ENCODE measurements around the gene PHF21A.
A peak's percentile ranks its signal among the peaks of the same experiment; 100 is the strongest.

Gene PHF21A

DNA sequence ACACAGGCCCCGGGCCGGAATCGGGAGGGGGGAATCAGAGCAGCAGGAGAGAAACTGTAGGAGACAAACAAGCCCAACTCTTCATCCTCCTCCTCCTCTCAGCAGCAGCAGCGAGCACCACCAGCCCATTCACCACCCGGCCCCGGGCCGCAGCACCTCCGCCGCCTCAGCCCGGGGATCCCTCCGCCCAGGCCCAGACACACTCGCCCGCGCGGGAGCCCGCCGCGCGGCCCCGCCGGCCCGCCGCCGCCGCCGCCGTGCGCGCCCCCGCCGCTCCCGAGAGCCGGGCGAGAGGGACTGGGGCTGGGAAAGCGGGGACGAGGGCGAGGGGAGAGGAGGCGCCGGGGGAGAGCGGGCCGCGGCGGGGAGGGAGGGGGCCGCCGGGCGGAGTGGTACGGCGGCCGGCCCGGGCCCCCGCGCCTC lies at the start of gene PHF21A:
Gene PHF21A, minus strand, starts transcription at position 154 of the 423 bp plus-strand sequence. CDS start 37,235 bp downstream, outside the sequence.
- no peak for DNase-seq

GRCh38 chr11:46170797-46171196 lies 49.5 kb upstream of the PHF21A start:
- no peak for DNase-seq

DNA sequence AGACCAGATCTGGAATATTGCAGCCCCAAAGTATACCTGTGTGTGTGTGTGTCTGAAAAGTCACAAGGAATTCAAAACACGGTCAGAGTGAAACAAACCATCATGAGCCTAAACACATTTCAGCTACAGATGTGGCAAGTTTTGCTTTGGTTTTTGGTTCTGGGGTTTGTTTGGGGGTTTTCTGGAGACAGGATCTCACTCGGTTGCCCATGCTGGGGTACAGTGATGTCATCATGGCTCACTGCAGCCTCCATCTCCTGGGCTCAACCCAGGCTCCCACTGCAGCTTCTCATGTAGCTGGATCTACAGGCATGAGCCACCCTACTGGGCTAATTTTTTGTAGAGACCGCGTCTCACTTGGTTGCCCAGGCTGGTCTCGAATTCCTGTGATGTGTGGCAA lies 41.4 kb upstream of the PHF21A start:
- DNase-seq = no peak

DNA sequence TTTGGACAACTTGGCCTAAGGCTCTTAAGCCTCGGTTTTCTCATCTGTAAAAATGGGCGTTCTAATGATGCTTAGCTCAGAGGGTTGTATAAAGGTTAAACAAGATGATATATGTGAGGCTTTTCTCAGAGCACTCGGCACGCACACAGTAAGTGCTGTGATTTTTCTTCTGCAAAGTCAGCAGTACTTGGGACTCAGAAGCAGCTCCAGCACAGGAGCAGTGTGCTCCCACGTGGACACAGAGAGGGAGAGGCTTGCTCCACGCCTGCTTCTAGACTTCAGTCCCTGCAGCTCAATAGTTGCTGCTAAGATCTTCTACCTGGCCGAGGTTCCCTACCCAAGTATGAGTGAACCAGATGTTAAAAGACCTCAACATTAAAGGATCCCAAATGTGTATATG lies 39.9 kb upstream of the PHF21A start:
- DNase-seq = no peak

DNA sequence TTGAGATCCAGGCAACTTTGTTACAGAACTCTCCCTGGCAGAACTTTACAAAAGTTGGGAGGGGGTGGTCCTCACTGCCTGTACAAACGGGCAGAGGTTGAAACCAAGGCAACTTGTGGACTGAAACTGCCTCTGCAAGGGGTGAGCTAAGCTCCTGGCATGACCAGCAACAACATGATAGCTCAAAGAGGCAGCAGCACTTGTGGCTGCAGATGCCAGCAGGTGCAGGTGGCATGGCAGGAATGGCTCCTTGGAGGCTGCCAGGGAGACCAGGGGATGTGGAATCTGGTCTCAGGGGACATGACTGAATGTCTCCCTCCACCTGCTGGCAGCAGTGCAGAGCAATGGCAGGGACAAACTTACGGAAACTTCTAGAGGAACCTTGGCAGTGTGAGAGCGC lies 38.8 kb upstream of the PHF21A start:
- no peak for DNase-seq

DNA sequence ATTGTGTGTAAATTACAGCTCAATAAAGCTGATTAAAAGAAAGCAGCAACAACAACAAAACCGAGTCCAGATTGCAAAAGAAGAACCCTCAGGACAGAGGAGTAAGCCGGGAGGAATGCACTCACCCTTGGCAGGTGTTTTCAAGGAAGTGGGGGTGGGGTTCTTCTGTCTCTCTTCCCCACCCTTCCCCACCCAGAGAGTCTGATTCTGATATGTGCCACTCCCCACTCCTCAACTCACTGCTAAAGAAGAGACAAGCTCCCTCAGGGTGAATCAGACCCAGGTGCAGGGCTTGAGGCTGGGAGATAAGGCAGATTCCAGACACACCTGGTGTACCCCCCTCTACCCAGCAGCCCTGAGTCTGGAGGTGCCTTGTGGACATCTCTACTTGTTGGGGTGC lies 38.4 kb upstream of the PHF21A start:
- DNase-seq = no peak

DNA sequence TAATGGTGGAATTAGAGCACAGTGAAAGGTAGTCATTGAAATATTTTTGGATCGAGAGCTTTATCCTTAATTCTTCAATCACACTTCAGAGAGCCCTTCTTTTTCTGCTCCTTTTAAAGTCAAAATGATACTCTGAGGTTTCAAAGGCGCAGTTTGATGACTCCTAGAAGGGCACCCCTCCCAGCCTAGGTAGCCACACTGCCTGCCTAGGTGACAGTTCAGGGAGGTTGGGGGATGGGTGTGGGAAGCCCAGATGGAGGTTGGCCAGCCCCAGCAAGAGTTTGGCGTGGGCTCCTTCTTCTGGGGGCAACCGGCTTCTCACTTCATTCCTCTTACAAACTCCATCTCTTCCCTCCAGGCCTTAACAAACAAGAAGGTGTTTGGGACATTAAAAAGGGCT lies 28.6 kb upstream of the PHF21A start:
- no peak for DNase-seq

- DNase-seq = no peak
Measured at GRCh38 chr11:46149342-46149741, 28.1 kb upstream of the PHF21A start.

DNA sequence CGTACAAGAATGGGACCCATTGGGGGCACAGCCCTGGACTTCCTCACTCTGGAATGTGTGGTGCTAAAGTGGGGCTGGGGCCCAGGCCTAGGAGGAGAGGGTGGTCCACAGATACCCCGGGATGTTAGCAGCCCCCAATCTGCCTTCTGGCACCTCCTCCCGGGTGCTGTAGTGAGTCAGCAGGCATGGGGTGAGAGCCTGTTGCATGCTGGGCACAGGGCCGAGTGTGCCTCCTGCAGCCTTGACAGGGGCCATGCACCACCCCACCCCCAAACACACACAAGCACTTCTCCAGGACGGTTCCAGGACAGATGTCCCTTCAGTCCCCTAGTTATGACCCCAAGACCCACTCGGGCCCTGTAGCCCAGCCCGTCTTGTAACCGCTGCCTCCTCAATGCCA lies 23.5 kb upstream of the PHF21A start:
- no peak for DNase-seq

DNA sequence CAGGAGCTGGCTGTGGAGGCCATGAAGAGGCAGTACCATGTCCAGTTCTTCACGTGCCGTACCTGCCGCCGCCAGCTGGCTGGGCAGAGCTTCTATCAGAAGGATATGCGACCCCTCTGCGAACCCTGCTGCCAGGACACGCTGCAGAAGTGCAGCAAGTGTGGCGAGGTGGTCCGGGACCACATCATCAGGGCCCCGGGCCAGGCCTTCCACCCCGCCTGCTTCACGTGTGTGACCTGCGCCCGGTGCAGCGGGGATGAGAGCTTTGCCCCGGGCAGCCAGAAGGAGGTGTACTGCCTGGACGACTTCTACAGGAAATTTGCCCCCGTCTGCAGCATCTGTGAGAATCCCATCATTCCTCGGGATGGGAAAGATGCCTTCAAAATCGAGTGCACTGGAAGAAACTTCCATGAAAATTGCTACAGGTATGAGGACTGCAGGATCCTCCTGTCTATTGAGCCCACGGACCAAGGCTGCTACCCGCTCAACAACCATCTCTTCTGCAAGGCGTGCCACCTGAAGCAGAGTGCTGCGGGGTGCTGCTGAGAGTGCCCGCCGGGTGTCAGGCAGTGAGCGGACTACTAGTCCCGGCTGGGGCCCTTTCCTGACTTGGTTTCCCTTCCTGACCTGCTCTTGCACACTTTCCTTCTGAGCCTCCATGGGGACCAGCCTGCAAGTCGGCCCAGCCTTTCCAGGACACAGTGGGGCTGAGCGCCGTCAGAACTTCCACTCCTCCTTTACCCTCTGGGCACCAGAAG lies 22.0 kb upstream of the PHF21A start:
- no peak for DNase-seq

DNA sequence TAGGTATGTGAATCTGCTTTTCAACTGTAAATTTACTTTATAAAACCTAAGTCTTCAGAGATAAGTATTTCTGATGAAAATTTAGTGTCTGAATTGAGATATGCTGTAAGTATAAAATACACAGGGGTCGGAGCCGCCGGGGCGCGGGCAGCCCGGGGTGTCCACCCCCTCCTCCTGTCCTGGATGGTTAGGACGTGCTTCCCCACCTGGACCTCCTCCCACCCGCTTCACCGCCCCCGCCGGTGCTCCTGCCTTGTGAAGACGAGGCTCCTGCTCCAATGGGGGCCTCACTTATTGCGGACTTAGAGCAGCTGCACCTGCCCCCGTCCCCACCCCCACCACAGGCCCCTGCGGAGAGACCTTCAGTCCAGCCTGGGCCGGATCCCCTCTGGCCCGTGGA lies 21.3 kb upstream of the PHF21A start:
- DNase-seq = no peak

- DNase-seq = no peak
Measured at GRCh38 chr11:46141597-46141996, 20.3 kb upstream of the PHF21A start.

DNA sequence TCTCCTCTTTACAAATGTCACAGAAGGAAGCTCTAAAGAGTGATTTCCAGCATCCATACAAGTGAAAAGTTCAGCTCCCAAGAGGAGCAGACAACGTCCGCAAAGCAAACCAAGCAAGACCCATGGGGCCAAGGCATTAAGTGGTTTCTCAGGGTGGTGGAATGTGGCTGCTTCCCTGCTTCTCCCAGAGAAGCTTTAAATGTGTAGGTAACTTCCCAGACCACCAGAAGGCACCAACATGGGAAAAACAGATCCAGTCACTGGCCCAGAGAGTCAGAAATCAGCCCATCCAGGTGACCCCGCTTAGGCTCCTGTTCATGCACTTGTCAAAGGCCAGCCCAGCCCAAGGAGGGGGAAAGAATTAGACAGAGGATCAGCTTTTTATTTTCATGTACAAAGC lies 13.3 kb upstream of the PHF21A start:
- no peak for DNase-seq

DNA sequence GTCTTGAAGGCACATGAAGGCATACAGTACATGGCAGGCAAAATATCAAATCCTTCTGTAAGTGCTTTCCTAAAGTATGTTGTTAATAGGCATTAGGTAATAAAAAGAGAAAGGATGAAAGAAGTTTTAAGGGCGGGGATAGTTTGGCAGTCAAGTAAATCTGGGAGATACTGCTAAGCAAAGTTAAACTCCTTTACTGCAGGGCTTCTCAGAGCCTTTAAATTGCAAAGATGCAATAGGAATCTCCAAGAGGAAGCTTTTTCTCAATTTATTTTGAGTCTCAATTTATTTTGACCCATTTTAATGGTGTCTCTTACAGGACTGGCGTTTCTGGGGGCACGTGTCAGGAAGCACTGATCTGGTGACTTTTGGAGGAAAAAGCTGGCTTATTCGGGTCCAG lies 12.8 kb upstream of the PHF21A start:
- no peak for DNase-seq

- no peak for DNase-seq
Measured at GRCh38 chr11:46133119-46133518, 11.9 kb upstream of the PHF21A start.

DNA sequence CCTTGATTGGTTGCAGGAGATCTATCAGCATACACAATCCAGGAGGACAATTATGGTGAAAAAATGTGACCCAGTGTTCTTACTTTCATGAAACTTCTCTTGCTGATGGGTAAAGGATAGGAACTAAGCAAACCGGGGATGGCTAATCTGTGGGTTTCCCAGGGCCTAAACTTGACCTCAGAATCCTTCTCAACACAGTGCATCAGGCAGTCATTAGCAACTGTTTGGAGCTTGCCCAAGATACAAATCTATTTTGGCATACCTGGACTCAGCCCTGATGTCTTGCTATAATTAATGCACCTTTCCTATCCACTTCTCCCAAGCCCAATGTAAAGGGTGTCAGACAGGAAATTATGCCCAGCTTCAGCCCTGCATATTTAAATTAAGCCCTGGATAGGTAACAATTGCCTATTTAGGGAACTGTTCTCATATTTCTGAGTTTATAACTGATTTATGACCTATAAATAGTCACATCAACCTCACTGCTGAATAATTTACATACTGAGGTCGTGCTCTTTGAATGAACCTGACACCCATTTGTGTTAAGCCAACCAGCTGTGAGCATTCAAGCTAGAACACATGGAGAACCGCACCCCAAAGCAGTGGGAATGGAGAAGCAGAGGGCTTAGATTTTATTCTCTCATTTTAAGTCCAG lies 9.2 kb upstream of the PHF21A start:
- no peak for DNase-seq

GRCh38 chr11:46129133-46129532 lies 7.9 kb upstream of the PHF21A start:
- DNase-seq = no peak

GRCh38 chr11:46127150-46127638 lies 5.9 kb upstream of the PHF21A start:
- no peak for DNase-seq

DNA sequence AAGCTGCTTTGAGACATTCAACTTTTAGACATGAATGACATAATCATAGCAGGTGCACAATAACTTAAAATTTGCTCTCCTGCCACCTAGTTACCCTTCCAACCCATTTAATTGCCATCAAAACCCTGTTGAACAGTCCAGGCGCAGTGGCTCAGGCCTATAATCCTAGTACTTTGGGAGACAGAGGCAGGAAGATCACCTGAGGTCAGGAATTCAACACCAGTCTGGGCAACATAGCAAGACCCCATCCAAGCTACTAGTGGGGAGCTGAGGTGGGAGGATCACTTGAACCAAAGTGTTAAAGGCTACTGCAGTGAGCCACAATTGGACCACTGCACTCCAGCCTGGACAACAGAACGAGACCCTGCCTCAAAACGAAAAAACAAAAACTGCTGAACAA lies 4.0 kb upstream of the PHF21A start:
- no peak for DNase-seq

- DNase-seq = no peak
Measured at GRCh38 chr11:46122945-46123715, 1.9 kb upstream of the PHF21A start.

- peak; percentile 78 for DNase-seq
Measured at GRCh38 chr11:46121724-46122477, 647 bp upstream of the PHF21A start.

DNA sequence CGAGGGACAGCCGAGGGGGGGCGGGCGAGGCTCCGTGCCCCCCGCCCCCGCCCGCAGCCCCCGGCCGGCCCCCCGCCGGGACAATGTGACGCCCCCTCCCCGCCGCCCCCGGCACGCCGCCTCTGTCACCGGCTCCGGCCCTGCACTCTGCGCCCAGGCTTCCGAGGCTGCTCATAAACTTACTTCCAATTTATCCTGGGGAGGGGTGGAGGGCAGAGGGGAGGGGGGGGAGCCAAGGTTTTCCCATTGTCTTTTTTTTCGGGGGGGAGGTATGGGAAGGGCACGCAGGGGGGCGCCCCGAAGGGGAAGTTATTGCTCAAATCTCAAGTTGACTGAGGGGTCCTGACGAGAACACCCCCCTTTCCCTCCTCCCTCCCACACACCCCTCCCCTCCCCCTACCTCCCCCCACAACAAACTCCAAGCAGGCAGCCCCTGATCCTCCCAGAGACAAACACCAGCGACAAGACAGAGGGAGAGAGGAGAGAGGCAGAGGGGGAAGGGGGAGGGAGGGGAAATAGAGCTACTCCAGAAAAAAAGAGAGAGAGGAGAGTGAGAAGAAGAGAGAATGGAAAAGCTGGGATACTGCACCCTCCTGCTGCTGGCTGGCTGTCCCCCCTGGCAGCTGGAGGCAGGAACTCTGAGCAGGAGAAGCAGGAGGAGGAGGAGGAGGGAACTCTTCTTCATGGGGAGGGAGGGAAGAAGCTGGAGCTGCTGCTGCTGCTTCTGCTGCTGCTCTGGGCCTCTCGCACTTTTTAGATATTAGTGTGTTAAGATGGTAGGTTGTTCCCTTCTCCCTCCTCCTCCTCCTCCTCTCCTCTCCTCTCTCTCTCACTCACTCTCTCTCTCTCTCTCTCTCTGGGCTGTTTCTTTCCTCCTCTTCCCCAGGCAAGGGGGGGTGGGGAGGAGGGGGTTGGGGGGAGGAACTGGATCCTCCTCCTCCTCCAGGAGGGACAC lies 631 bp downstream of the PHF21A start:
- DNase-seq = peak; percentile 67

Measured in NCI-H187 treated with DMSO at 0.1 percent for 48 hours (cell line).